ENCODE data around the gene IMP4. TPM values are rescaled to one million over a fixed set of nuclear protein-coding genes. Genes with fewer than 3 reads are reported as not detected.

The IMP4 gene
- total and polyA plus RNA-seq, 2 of the 13 experiments (the other 11 are each of a cell fraction or from before 2014, with no cell fraction given) = 142 to 158 TPM

DNA sequence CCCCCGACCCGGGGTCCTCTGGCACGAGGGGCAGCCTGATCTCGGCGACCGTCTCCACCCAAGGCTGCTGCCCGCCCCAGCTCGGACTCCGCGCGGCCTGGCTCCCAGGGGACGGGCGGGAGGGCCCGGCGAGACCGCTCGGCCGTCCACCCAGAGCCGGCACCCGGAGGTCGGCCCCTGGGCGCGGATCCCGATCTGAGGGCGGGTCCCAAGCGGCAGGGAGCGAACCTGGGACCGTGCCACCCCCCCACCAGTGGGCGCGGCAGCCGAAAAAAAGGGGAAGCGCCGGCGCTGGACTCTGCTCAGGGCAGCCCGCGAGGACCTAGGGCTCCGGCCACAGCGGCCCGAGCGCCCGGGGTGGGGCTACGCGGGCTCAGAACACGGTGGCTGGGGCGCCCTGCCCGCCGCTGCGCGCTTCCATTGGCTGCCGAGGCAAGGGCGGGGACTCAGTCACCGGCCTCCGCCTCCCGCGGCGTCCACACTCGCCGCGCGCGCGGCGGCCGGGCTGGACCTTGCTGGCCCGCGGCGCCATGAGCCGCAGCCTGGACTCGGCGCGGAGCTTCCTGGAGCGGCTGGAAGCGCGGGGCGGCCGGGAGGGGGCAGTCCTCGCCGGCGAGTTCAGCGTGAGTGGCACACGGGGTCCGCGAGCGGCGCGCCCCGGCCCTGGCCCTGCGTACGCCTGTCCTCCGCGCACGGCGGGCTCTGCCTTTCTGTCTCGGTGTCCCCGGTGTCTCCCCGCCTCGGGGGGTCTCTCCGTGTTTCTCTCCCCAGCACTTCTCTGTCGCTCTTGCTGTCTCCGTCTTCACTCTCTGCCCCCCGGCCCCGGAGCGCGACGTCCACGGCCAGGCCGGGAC is 13.1 kb downstream of the IMP4 start, which contains the start of gene PTPN18 (continued):
- TF ChIP-seq ZNF296 (CRISPR knock-in tag; conservative IDR thresholded peaks at IDR 0.05) (no peak), NFKBIZ (CRISPR knock-in tag; IDR thresholded peaks at IDR 0.05) (no peak), ARNT2 (CRISPR knock-in tag; IDR thresholded peaks at IDR 0.05; ENCODE audit: low read depth) (peak; percentile 77; the same call in 1 of the 2 replicates), ZNF441 (CRISPR knock-in tag; IDR thresholded peaks at IDR 0.05; ENCODE audit: borderline replicate concordance) (no peak; the same call in 1 of the 2 replicates), KDM3A (CRISPR knock-in tag; IDR thresholded peaks at IDR 0.05; ENCODE audit: low read depth) (no peak), ZNF724P (CRISPR knock-in tag; IDR thresholded peaks at IDR 0.05; ENCODE audit: borderline replicate concordance) (no peak; the same call in 1 of the 2 replicates), KDM6A (CRISPR knock-in tag; IDR thresholded peaks at IDR 0.05; ENCODE audit: low read depth) (no peak), ZNF333 (CRISPR knock-in tag; IDR thresholded peaks at IDR 0.05; ENCODE audit: borderline replicate concordance) (no peak; the same call in none of the 2 replicates), ZNF773 (CRISPR knock-in tag; IDR thresholded peaks at IDR 0.05; ENCODE audit: borderline replicate concordance) (peak; percentile 74; the same call in 1 of the 2 replicates), ZNF292 (CRISPR knock-in tag; IDR thresholded peaks at IDR 0.05; ENCODE audit: borderline replicate concordance, low read depth) (no peak)
- TF ChIP-seq, protein P1, sequence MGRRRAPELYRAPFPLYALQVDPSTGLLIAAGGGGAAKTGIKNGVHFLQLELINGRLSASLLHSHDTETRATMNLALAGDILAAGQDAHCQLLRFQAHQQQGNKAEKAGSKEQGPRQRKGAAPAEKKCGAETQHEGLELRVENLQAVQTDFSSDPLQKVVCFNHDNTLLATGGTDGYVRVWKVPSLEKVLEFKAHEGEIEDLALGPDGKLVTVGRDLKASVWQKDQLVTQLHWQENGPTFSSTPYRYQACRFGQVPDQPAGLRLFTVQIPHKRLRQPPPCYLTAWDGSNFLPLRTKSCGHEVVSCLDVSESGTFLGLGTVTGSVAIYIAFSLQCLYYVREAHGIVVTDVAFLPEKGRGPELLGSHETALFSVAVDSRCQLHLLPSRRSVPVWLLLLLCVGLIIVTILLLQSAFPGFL (CRISPR knock-in tag; IDR thresholded peaks at IDR 0.05) = no peak
- TF ChIP-seq, protein P2, sequence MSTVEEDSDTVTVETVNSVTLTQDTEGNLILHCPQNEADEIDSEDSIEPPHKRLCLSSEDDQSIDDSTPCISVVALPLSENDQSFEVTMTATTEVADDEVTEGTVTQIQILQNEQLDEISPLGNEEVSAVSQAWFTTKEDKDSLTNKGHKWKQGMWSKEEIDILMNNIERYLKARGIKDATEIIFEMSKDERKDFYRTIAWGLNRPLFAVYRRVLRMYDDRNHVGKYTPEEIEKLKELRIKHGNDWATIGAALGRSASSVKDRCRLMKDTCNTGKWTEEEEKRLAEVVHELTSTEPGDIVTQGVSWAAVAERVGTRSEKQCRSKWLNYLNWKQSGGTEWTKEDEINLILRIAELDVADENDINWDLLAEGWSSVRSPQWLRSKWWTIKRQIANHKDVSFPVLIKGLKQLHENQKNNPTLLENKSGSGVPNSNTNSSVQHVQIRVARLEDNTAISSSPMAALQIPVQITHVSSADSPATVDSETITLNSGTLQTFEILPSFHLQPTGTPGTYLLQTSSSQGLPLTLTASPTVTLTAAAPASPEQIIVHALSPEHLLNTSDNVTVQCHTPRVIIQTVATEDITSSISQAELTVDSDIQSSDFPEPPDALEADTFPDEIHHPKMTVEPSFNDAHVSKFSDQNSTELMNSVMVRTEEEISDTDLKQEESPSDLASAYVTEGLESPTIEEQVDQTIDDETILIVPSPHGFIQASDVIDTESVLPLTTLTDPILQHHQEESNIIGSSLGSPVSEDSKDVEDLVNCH (CRISPR knock-in tag; IDR thresholded peaks at IDR 0.05) = no peak
- TF ChIP-seq, protein P3, sequence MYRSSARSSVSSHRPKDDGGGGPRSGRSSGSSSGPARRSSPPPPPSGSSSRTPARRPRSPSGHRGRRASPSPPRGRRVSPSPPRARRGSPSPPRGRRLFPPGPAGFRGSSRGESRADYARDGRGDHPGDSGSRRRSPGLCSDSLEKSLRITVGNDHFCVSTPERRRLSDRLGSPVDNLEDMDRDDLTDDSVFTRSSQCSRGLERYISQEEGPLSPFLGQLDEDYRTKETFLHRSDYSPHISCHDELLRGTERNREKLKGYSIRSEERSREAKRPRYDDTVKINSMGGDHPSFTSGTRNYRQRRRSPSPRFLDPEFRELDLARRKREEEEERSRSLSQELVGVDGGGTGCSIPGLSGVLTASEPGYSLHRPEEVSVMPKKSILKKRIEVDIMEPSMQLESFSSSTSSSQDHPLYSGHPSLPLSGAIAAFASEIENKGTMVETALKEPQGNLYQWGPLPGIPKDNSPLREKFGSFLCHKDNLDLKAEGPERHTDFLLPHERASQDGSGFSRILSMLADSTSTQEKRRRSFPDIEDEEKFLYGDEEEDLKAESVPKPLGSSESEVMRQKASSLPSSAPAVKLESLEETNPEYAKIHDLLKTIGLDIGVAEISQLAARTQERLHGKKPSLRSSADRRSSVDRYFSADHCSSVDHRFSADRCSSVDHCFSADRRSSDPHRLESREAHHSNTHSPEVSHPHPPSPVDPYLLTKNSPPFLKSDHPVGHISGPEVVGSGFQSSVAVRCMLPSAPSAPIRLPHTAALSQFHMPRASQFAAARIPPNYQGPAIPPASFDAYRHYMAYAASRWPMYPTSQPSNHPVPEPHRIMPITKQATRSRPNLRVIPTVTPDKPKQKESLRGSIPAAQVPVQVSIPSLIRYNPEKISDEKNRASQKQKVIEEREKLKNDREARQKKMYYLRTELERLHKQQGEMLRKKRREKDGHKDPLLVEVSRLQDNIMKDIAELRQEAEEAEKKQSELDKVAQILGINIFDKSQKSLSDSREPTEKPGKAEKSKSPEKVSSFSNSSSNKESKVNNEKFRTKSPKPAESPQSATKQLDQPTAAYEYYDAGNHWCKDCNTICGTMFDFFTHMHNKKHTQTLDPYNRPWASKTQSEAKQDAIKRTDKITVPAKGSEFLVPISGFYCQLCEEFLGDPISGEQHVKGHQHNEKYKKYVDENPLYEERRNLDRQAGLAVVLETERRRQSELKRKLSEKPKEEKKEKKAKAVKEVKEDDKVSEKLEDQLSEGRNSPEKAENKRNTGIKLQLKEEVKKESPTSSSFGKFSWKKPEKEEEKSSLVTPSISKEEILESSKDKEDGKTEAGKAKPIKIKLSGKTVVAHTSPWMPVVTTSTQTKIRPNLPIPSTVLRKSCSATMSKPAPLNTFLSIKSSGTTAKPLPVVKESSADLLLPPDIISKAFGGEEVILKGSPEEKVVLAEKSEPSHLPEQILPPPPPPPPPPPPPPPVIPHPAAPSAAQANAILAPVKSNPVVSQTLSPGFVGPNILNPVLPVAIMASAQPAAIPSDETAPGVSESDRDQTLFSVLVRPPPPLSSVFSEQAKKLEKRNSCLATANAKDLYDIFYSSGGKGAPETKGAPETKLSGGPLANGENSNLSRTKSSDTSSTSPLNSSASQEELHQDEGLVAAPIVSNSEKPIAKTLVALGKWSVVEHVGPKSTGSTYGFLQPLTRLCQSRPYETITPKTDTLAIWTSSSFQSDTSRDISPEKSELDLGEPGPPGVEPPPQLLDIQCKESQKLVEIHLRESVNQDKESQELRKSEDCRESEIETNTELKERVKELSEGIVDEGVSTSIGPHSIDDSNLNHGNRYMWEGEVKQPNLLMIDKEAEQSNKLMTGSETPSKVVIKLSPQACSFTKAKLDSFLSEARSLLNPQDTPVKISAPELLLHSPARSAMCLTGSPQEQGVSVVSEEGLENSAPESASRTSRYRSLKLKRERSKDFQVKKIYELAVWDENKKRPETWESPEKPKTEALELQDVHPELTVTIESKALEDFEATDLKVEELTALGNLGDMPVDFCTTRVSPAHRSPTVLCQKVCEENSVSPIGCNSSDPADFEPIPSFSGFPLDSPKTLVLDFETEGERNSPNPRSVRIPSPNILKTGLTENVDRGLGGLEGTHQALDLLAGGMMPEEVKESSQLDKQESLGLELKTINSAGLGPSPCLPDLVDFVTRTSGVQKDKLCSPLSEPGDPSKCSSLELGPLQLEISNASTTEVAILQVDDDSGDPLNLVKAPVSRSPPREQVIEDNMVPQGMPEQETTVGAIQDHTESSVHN (CRISPR knock-in tag; IDR thresholded peaks at IDR 0.05) = no peak
- TF ChIP-seq, protein P4, sequence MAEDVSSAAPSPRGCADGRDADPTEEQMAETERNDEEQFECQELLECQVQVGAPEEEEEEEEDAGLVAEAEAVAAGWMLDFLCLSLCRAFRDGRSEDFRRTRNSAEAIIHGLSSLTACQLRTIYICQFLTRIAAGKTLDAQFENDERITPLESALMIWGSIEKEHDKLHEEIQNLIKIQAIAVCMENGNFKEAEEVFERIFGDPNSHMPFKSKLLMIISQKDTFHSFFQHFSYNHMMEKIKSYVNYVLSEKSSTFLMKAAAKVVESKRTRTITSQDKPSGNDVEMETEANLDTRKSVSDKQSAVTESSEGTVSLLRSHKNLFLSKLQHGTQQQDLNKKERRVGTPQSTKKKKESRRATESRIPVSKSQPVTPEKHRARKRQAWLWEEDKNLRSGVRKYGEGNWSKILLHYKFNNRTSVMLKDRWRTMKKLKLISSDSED (CRISPR knock-in tag; IDR thresholded peaks at IDR 0.05) = 0 out of 2 replicates have a peak, but pooled peaks have one; percentile 36
